NT2/D1 (cell line): ENCODE results near the gene NDUFA12.

ENCODE experiments used
- DNase-seq: peaks from one replicate; pipeline ENCODE4 v3.0.0-alpha.2; 2011; ENCODE audit warnings: low read depth, low spot score
- H3K27me3 ChIP-seq: 2 replicates; pipeline ENCODE4 v1.6.0; 2011; ENCODE audit warnings: mild to moderate bottlenecking; ENCODE audit not compliant: insufficient read length, insufficient read depth
- H3K36me3 ChIP-seq: 2 replicates; pipeline ENCODE4 v1.6.1; 2011; ENCODE audit warnings: mild to moderate bottlenecking, low read length, mixed read lengths; ENCODE audit not compliant: insufficient read depth, insufficient read length
- H3K4me1 ChIP-seq: 2 replicates; pipeline ENCODE4 v1.5.1; 2011; ENCODE audit not compliant: insufficient read depth, insufficient read length
- H3K4me3 ChIP-seq: 2 replicates; pipeline ENCODE4 v1.5.1; 2011; ENCODE audit warnings: low read depth; ENCODE audit not compliant: insufficient read length
- H3K9ac ChIP-seq: 2 replicates; pipeline ENCODE4 v1.6.0; 2011; ENCODE audit warnings: low read depth; ENCODE audit not compliant: insufficient read length
- H3K9me3 ChIP-seq: 2 replicates; pipeline ENCODE4 v1.5.1; 2011; ENCODE audit warnings: mild to moderate bottlenecking, low read length; ENCODE audit not compliant: insufficient read depth
- SUZ12 ChIP-seq: IDR thresholded peaks from 2 replicates; pipeline ENCODE4 v1.6.1; 2011; ENCODE audit not compliant: insufficient read length, insufficient read depth; ENCODE audit errors: extremely low read depth
- YY1 ChIP-seq: IDR thresholded peaks from 2 replicates; pipeline ENCODE4 v1.6.1; 2011; ENCODE audit not compliant: insufficient read length, insufficient read depth
- ZNF274 ChIP-seq: IDR thresholded peaks from 2 replicates; pipeline ENCODE4 v1.6.1; 2011; ENCODE audit warnings: mild to moderate bottlenecking, low read depth, low read length

The NDUFA12 gene

DNA sequence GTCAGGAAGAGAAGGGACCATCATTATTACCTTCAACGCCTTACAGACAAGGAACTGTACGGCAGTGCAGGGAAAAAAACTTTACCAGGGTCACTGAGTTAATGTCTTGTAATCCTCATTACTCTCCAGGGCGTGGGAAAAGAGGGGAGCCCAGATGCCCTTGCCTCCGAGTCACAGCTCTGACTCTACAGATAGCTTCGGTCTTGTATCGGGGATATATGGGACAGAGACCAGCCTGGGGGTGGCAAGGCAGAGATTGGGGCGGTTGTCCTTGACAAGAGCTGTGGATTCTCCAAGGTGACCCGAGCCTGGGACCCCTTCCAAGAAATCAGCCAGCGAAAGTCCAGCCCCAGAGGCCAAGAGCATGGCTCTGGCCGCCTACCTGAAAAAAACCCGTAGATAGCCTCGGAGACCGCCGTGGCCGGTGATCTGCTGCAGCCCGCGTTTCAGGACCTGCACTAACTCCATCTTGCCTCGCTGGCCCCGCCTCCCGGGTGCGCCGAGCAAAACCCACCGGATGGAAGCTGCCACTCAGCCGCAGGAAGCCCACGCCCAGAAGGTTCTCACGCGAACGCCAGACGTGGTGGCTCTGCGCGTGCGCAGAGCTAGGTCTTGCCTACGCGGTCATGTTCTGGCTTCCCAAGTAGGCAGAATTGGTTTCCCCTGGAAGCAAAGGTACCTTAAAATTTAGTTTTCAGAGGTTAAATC, at the start of gene NDUFA12:
Gene NDUFA12, minus strand, starts transcription at position 485 of the 708 bp plus-strand sequence. Its CDS starts 17 bp downstream, at position 468.
- Histone ChIP-seq H3K9me3 (peaks cover 17% of the 10 kb centered on the region), H3K4me1 (no peaks in the 10 kb centered on the region)
- TF ChIP-seq YY1 (peak; percentile 68), SUZ12 (no peak)

DNA sequence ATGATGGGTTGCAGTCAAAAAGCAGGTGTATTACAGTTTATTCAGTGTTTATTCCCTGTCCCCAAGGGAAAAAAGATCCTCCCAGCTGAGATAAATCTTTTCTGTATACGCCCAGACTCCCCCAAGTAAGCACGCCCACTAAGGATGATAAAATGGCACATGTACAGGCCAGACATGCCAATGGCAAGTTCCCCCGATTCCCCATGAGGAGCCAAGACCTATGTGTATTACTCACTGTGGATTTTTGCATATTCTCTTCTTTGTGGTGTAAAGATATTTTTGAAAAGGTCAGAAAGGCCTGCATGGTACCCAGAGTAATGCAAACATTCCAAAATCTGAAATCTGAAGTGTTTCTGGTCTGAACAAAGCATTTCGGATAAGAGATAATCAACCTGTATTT, 47.7 kb upstream of the NDUFA12 start:
- H3K4me1 ChIP-seq, result peaks cover 4% of the 10 kb centered on the region
- no peak for DNase-seq
- no peaks in the 10 kb centered on the region for H3K9me3 ChIP-seq
- peaks cover 85% of the 10 kb centered on the region for H3K36me3 ChIP-seq
- no peak overlapping the region for H3K9ac ChIP-seq
- H3K4me3 ChIP-seq, result no peak overlapping the region
- TF ChIP-seq SUZ12 (no peak), YY1 (no peak), ZNF274 (no peak)
- H3K27me3 ChIP-seq, result no peaks in the 10 kb centered on the region

More for the DNA sequence above, at the start of gene NDUFA12:
- DNase-seq, result peak; percentile 94
- H3K9ac ChIP-seq, result peak within 1 kb of the TSS; percentile 97
- no peaks in the 10 kb centered on the region for H3K27me3 ChIP-seq
- H3K36me3 ChIP-seq, result peaks cover 19% of the 10 kb centered on the region
- peak within 1 kb of the TSS; percentile 89 for H3K4me3 ChIP-seq

DNA sequence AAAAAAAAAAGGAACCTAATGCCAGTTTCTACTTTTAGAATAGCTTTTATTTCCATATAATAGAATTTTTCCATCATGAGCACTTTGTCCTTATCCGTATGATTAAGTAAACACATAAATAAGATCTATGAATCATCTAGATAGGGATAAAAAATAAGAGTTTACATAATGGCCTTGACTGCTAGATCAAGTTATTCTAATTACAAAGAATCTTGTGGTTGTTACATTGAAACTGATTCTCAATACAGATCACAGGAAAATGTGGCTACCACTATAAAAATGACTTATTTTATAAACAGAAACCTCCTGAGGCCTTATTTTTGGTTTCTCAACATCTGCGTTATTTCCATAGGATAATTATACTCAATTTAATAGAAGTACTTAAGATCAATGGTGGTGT, 34.4 kb upstream of the NDUFA12 start:
- Histone ChIP-seq H3K4me3 (no peak overlapping the region), H3K9me3 (no peaks in the 10 kb centered on the region), H3K4me1 (no peaks in the 10 kb centered on the region), H3K27me3 (no peaks in the 10 kb centered on the region), H3K9ac (no peak overlapping the region), H3K36me3 (peaks cover 68% of the 10 kb centered on the region)
- no peak for DNase-seq
- TF ChIP-seq ZNF274, result no peak
- no peak for TF ChIP-seq YY1
- TF ChIP-seq SUZ12, result no peak

DNA sequence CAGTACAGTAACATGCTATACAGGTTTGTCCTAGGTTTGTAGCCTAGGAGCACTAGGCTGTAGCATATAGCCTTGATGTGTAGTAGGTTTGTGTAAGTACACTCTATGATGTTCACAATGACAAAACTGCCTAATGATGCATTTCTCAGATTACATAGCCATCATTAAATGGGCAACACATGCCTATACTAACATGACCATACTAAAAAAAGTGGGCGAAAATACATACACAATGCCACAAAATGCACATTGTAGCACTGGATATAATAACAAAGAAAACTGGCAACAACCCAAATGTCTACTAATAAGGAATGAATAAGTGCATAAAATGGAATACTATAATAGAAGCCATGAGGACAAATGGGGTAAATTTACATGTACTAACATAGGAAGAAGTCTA, 31.3 kb upstream of the NDUFA12 start:
- Histone ChIP-seq H3K36me3 (peaks cover 67% of the 10 kb centered on the region), H3K9me3 (no peaks in the 10 kb centered on the region), H3K4me3 (no peak overlapping the region), H3K27me3 (no peaks in the 10 kb centered on the region), H3K9ac (no peak overlapping the region), H3K4me1 (no peaks in the 10 kb centered on the region)
- TF ChIP-seq ZNF274, result no peak
- TF ChIP-seq YY1, result no peak
- TF ChIP-seq SUZ12, result no peak
- no peak for DNase-seq

DNA sequence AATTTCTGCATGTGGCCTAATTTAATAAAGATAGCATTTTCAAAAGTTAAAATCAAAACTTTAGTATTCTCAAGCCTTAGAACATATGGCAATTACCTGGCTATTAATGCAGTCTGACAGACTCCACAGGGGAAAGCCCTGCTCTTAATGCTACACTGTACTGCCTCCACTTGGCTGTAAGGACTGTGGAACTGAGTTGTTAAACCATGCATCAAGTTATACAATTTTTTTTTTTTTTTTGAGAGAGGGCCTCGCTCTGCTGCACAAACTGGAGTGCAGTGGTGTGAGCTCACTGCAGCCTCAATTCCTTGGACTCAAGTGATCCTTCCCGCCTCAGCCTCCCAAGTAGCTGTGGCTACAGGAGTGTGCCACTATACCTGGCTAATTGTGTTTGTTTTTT, 19.0 kb upstream of the NDUFA12 start:
- DNase-seq, result no peak
- peaks cover 38% of the 10 kb centered on the region for H3K36me3 ChIP-seq
- no peak for TF ChIP-seq ZNF274
- TF ChIP-seq SUZ12, result no peak
- no peak overlapping the region for H3K9ac ChIP-seq
- no peaks in the 10 kb centered on the region for H3K4me1 ChIP-seq
- no peaks in the 10 kb centered on the region for H3K9me3 ChIP-seq
- H3K4me3 ChIP-seq, result no peak overlapping the region
- H3K27me3 ChIP-seq, result no peaks in the 10 kb centered on the region

DNA sequence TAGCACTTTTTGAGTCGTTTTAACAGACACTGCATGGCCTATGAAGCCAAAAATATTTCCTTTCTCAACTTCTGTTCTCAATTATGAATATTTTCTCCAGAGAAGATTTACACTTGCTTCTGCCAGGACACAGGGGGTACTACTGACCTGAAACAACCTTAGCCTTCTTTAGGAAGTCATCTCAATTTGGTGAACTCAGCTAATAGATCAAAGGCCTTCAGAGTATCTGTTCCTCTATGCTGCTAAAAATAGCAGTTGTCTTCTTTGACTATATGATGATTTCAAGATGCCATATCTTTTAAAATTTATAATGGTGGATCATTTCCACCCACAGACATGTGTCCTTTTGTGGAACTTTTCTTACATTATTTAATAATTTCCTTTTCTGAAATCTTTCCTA, 14.0 kb upstream of the NDUFA12 start:
- DNase-seq, result no peak
- Histone ChIP-seq H3K9me3 (no peaks in the 10 kb centered on the region), H3K4me1 (no peaks in the 10 kb centered on the region), H3K4me3 (no peak overlapping the region), H3K36me3 (peaks cover 13% of the 10 kb centered on the region), H3K27me3 (no peaks in the 10 kb centered on the region), H3K9ac (no peak overlapping the region)
- TF ChIP-seq SUZ12, result no peak

DNA sequence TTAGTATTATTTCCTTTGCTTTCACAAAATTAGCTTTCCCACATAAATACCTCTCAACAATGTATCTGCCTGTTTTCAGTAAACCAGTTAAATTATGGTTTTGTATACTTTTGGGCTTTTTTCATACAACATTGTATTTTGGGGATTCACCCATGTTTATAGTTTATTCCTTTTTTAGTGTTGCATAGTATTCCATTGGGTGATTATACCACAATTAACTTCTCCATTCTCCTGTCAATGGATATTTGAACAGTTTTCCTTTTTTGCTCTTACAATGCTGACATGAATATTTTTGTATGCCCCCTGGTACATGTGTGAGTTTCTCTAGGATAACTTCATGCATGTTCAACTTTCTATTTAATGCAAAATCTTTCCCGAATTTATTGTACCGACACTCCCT, 12.6 kb upstream of the NDUFA12 start:
- Histone ChIP-seq H3K36me3 (peaks cover 7% of the 10 kb centered on the region), H3K27me3 (no peaks in the 10 kb centered on the region), H3K9me3 (no peaks in the 10 kb centered on the region), H3K4me3 (no peak overlapping the region), H3K9ac (no peak overlapping the region), H3K4me1 (no peaks in the 10 kb centered on the region)
- no peak for DNase-seq
- TF ChIP-seq SUZ12, result no peak
- TF ChIP-seq ZNF274, result no peak
- no peak for TF ChIP-seq YY1

DNA sequence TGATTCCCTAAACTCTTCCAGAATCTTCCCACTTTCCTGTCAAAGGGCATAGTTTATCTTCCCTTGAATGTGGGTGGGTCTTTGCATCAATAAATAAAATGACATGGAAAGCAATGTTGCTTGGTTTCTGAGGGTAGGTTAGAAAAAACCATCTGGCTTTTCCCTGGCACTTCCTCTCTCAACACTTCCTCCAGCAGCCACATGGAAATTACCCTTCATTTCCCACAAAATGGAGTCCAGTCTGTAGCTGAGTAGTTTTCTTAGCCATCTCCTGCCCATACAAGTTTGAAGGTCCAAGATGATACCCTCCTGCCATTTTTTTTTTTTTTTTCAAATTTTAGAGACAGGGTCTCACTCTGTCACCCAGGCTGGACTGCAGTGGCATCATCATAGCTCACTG, 11.1 kb upstream of the NDUFA12 start:
- Histone ChIP-seq H3K36me3 (peaks cover 4% of the 10 kb centered on the region), H3K9me3 (no peaks in the 10 kb centered on the region), H3K4me1 (no peaks in the 10 kb centered on the region), H3K4me3 (no peak overlapping the region), H3K27me3 (no peaks in the 10 kb centered on the region), H3K9ac (no peak overlapping the region)
- DNase-seq, result no peak
- TF ChIP-seq ZNF274, result no peak
- TF ChIP-seq SUZ12, result no peak
- no peak for TF ChIP-seq YY1
